Natural killer cell treated with Interleukin-12 subunit alpha and Interleukin-12 subunit beta and Interleukin-15 and Interleukin-18, amount 100 ng/mL, for 72 hours (primary cell): ENCODE data around the gene BRINP2. TPM values are rescaled to one million over a fixed set of nuclear protein-coding genes. Genes with fewer than 3 reads are reported as not detected.

ENCODE experiments used
- ATAC-seq, 2 donors: fragments of 150-1000 bp; cut with Tn5 transposase in 1 of 2; sonication (Bioruptor Pico), chemical (Tn5 transposase) in 1 of 2; 2 replicates each; pipeline ENCODE4 v1.10.0; 2021
- DNase-seq: peaks from one replicate; pipeline ENCODE4 v3.0.0; 2022; ENCODE audit warnings: low spot score
- H3K27ac Mint-ChIP-seq, 2 donors: 1 replicate in 1 of 2; 2 replicates in 1 of 2; pipeline ENCODE4 v1.8.0; 2022; ENCODE audit warnings: mixed read lengths in 2 of 2, mild to moderate bottlenecking in 1 of 2, moderate library complexity in 1 of 2
- H3K27me3 Mint-ChIP-seq, 2 donors: 1 replicate in 1 of 2; 2 replicates in 1 of 2; pipeline ENCODE4 v1.8.0; 2022; ENCODE audit warnings: mixed read lengths in 2 of 2
- H3K36me3 Mint-ChIP-seq: one replicate; pipeline ENCODE4 v1.8.0; 2022; ENCODE audit warnings: mixed read lengths
- H3K4me1 Mint-ChIP-seq, 2 donors: 1 replicate in 1 of 2; 2 replicates in 1 of 2; pipeline ENCODE4 v1.8.0; 2022; ENCODE audit warnings: low read depth in 2 of 2, mixed read lengths in 2 of 2, mild to moderate bottlenecking in 1 of 2
- H3K4me3 Mint-ChIP-seq: one replicate; pipeline ENCODE4 v1.8.0; 2022; ENCODE audit warnings: mixed read lengths
- H3K9me3 Mint-ChIP-seq: 2 replicates; pipeline ENCODE4 v1.8.0; 2022; ENCODE audit warnings: mixed read lengths
- total RNA-seq, 2 donors: library from RNA; stranded (reverse); gene quantifications; one replicate each; pipeline ENCODE4 v1.2.3, GENCODE V29; 2022

BRINP2 gene
- total RNA-seq, 2 donors from 2014 or later: not detected

GRCh38 chr1:177248258-177248657, 77.5 kb downstream of the BRINP2 start:
- Mint-ChIP-seq H3K27ac (no peak overlapping the region), H3K4me3 (no peak overlapping the region), H3K27me3 (peaks cover 0 to 2% of the 10 kb centered on the region in 2 donors), H3K36me3 (no peaks in the 10 kb centered on the region), H3K4me1 (no peaks in the 10 kb centered on the region), H3K9me3 (peaks cover 12% of the 10 kb centered on the region)
- DNase-seq (no peak), ATAC-seq (no peak)

DNA sequence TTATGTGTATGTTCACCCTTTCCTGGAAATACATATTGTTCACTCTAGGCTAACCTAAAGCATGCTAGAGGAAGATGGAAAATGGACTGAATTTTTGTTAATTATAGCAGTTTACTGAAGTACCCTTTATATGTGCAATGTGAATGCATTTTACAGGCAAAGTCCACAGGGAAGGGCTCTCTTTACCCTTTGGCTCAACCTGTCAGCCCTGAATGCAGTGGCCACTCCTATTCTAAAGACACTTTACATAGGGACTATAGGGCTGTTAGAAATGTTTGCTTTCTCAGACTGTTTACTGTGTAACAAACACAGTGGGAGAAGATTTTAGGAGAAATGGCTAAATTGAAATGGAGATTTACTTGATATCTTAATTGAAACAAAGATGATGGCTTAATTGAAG, 78.5 kb downstream of the BRINP2 start:
- no peak for DNase-seq
- Mint-ChIP-seq H3K4me1 (no peaks in the 10 kb centered on the region), H3K36me3 (no peaks in the 10 kb centered on the region)

GRCh38 chr1:177252877-177253276, 82.1 kb downstream of the BRINP2 start:
- no peaks in the 10 kb centered on the region for H3K9me3 Mint-ChIP-seq
- H3K27ac Mint-ChIP-seq: no peak overlapping the region
- H3K36me3 Mint-ChIP-seq: no peaks in the 10 kb centered on the region
- H3K4me3 Mint-ChIP-seq: no peak overlapping the region
- peaks cover 0 to 2% of the 10 kb centered on the region in 2 donors for H3K27me3 Mint-ChIP-seq
- ATAC-seq (no peak), DNase-seq (no peak)
- no peaks in the 10 kb centered on the region for H3K4me1 Mint-ChIP-seq

More for the DNA sequence above, 78.5 kb downstream of the BRINP2 start:
- H3K4me3 Mint-ChIP-seq: no peak overlapping the region
- peaks cover 0 to 2% of the 10 kb centered on the region in 2 donors for H3K27me3 Mint-ChIP-seq
- peaks cover 7% of the 10 kb centered on the region for H3K9me3 Mint-ChIP-seq
- no peak for ATAC-seq
- no peak overlapping the region for H3K27ac Mint-ChIP-seq

GRCh38 chr1:177255411-177255810, 84.7 kb downstream of the BRINP2 start:
- Mint-ChIP-seq H3K27me3 (peaks cover 0 to 2% of the 10 kb centered on the region in 2 donors), H3K36me3 (no peaks in the 10 kb centered on the region), H3K27ac (no peak overlapping the region), H3K9me3 (no peaks in the 10 kb centered on the region), H3K4me3 (no peak overlapping the region), H3K4me1 (no peaks in the 10 kb centered on the region)
- ATAC-seq (no peak), DNase-seq (no peak)

DNA sequence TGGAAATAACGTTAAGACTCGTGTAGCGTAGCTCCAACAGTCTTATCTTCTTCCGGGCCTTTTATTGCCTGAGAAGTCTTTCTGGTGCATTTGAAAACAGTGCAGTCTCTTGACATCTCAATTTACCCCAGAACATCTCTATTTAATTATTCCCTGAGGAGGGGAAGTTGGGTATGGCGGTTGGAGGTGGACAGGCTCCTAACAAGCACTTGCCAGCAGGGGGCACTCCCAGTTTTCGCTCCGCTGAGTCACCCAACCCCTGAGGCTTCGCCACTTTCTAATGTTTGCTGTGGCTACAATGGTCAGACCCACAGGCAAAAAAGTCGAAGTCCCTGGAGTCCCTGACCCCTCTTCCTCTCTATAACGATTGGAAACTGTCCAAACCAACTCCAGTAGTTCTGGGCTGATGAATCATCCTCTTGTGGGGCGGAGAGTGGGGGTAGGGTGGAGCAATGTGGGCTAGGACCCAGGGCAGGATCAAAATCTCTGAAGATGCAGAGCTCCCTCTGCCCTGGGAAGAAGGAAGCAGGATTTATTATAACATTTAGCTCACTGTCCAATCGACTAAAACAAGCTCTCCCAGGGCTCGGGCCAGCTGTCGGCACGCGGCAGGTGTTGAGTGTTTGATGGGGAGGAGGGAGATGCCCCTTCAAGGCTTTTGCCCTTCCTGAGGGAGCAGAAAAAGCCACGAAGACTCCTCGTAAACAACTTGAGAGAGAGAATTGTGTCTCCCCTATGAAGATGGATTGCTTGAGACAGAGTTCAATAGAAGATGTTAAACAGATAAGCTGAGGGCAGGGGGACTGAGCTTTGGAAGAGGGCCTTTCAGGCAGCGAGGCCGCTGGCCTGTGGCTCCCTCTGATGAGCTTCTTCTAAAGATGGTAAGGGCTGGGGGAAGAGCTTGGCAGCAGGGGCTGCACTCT, 85.7 kb downstream of the BRINP2 start:
- DNase-seq (no peak), ATAC-seq (no peak)
- Mint-ChIP-seq H3K9me3 (no peaks in the 10 kb centered on the region), H3K36me3 (no peaks in the 10 kb centered on the region), H3K4me1 (no peaks in the 10 kb centered on the region), H3K27ac (no peak overlapping the region), H3K27me3 (peaks cover 0 to 2% of the 10 kb centered on the region in 2 donors), H3K4me3 (no peak overlapping the region)

GRCh38 chr1:177257128-177257527, 86.4 kb downstream of the BRINP2 start:
- H3K36me3 Mint-ChIP-seq: no peaks in the 10 kb centered on the region
- H3K4me1 Mint-ChIP-seq: no peaks in the 10 kb centered on the region
- DNase-seq (no peak), ATAC-seq (no peak)
- H3K4me3 Mint-ChIP-seq: no peak overlapping the region
- H3K9me3 Mint-ChIP-seq: no peaks in the 10 kb centered on the region
- no peak overlapping the region for H3K27ac Mint-ChIP-seq
- peaks cover 0 to 2% of the 10 kb centered on the region in 2 donors for H3K27me3 Mint-ChIP-seq

DNA sequence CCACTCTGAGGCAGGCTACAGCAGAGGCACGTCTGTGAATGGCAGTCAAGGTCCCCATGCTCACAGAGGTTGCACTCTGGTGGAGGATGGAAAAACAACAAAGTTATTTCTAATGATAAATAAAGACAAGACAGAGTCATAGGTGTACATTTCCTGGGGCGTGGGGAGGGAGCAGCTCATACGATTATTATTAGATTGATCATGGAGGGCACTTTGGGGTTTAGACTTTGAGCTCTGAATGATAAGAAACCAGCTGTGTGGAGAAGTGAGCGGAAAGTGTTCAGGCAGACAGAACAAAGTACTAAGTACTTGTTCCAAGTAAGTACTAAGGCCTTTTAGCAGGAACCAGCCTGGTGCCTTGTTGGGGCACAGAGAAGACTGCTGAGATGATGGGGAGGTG, 86.8 kb downstream of the BRINP2 start:
- Mint-ChIP-seq H3K27ac (no peak overlapping the region), H3K9me3 (no peaks in the 10 kb centered on the region), H3K27me3 (peaks cover 0 to 2% of the 10 kb centered on the region in 2 donors), H3K36me3 (no peaks in the 10 kb centered on the region), H3K4me3 (no peak overlapping the region), H3K4me1 (no peaks in the 10 kb centered on the region)
- no peak for DNase-seq
- ATAC-seq: no peak

GRCh38 chr1:177270863-177271262, 100.1 kb downstream of the BRINP2 start:
- Mint-ChIP-seq H3K4me3 (no peak overlapping the region), H3K4me1 (no peaks in the 10 kb centered on the region), H3K27ac (no peak overlapping the region), H3K27me3 (no peaks in the 10 kb centered on the region), H3K9me3 (peaks cover 12% of the 10 kb centered on the region), H3K36me3 (no peaks in the 10 kb centered on the region)
- no peak for DNase-seq
- no peak for ATAC-seq

DNA sequence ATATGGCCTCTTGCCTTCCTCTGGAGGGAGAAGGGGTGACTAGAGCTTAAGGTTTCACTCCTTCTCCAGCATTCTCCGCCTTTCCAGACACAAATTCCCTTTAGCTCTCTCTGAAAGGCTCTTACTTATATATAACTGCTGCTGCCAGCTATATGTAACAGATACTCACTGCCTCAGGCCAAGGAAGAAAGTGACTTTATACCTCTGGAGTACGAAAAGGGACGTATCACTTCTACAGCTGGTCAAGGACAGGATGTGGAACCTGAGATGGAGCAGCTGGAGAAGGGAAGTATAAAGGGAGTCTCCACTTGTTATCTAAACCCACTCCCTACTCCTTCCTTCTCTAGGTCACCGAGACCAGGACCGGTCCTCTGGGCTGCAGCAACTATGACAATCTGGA, 102.4 kb downstream of the BRINP2 start:
- Mint-ChIP-seq H3K36me3 (no peaks in the 10 kb centered on the region), H3K27ac (no peak overlapping the region), H3K27me3 (no peaks in the 10 kb centered on the region), H3K4me1 (no peaks in the 10 kb centered on the region), H3K4me3 (no peak overlapping the region), H3K9me3 (peaks cover 12% of the 10 kb centered on the region)
- ATAC-seq (no peak), DNase-seq (no peak)

- Mint-ChIP-seq H3K27me3 (no peaks in the 10 kb centered on the region), H3K36me3 (no peaks in the 10 kb centered on the region), H3K9me3 (peaks cover 12% of the 10 kb centered on the region), H3K4me1 (no peaks in the 10 kb centered on the region), H3K27ac (no peak overlapping the region), H3K4me3 (no peak overlapping the region)
- peak in 1 of 2 donors; percentile 13 for ATAC-seq
- no peak for DNase-seq
Observed at GRCh38 chr1:177274687-177275211, 104.0 kb downstream of the BRINP2 start.

DNA sequence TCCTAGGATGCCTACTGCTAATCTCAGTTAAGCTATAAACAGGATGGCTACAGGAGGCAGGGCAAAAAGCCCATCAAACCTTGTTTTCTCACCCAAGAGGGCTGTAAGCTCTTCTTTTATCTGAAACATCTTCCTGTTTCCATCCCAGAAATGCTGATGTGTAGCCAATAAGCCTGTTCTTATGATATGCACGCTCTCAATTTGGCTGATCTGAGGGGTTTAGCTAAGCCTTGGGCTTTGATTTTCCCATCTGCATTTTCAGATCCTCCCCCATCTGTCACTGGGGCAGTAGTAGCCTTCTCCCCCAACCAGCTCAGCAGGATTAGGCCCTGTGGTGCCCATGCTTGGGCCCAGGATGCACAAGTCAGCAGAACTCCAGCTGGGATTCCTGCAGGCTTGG, 105.0 kb downstream of the BRINP2 start:
- H3K27me3 Mint-ChIP-seq: no peaks in the 10 kb centered on the region
- DNase-seq: no peak
- no peaks in the 10 kb centered on the region for H3K4me1 Mint-ChIP-seq
- no peak for ATAC-seq
- H3K9me3 Mint-ChIP-seq: peaks cover 12% of the 10 kb centered on the region
- no peak overlapping the region for H3K4me3 Mint-ChIP-seq
- no peaks in the 10 kb centered on the region for H3K36me3 Mint-ChIP-seq
- H3K27ac Mint-ChIP-seq: no peak overlapping the region

- H3K27ac Mint-ChIP-seq: no peak overlapping the region
- no peaks in the 10 kb centered on the region for H3K36me3 Mint-ChIP-seq
- peaks cover 10% of the 10 kb centered on the region for H3K9me3 Mint-ChIP-seq
- H3K27me3 Mint-ChIP-seq: no peaks in the 10 kb centered on the region
- no peak for ATAC-seq
- H3K4me1 Mint-ChIP-seq: no peaks in the 10 kb centered on the region
- no peak for DNase-seq
- H3K4me3 Mint-ChIP-seq: no peak overlapping the region
Observed at GRCh38 chr1:177278626-177279390, 108.0 kb downstream of the BRINP2 start.

DNA sequence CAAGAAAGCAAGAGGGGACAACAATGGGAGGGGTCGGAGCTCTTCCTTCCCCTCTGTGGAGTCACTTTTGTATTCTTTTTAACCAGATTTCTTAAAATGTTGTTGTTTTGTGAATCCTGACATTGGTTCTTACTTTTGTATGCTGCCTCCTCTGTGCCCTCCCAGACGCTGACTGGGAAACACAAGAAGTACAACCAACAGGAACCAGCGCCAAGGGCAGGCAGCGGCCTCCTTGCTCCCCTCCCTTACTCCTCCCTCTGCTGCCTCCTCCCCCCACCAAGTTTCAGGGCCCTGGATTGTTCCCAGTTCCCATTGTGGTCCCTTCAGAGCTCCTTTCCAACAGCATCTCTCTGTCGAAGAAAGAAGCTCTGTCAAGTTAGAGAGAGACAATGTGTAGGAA, 111.1 kb downstream of the BRINP2 start:
- no peak overlapping the region for H3K27ac Mint-ChIP-seq
- no peak for ATAC-seq
- H3K4me1 Mint-ChIP-seq: no peaks in the 10 kb centered on the region
- peaks cover 6% of the 10 kb centered on the region for H3K9me3 Mint-ChIP-seq
- no peaks in the 10 kb centered on the region for H3K27me3 Mint-ChIP-seq
- no peaks in the 10 kb centered on the region for H3K36me3 Mint-ChIP-seq
- DNase-seq: no peak
- H3K4me3 Mint-ChIP-seq: no peak overlapping the region

- DNase-seq (no peak), ATAC-seq (no peak)
- Mint-ChIP-seq H3K9me3 (peaks cover 8% of the 10 kb centered on the region), H3K27me3 (no peaks in the 10 kb centered on the region), H3K4me3 (no peak overlapping the region), H3K27ac (no peak overlapping the region), H3K36me3 (no peaks in the 10 kb centered on the region), H3K4me1 (no peaks in the 10 kb centered on the region)
Observed at GRCh38 chr1:177282976-177283375, 112.2 kb downstream of the BRINP2 start.
